A549 treated with ZK216348 at 1 μM for 4 hours (cell line): Measurements from ENCODE around the gene ZNF285. TPM values are rescaled to one million over a fixed set of nuclear protein-coding genes. Genes with fewer than 3 reads are reported as not detected.

Source experiments
- total RNA-seq: library from RNA; stranded (reverse); fragments of 200-300 nt; extraction: Qiagen RNA extraction; gene quantifications from 5 replicates; pipeline ENCODE4 v1.2.3, GENCODE V29; 2022; ENCODE audit warnings: low read depth

The ZNF285 gene
- total RNA-seq: 2.1 to 2.7 TPM (median 2.4 TPM) in 5 replicates

GRCh38 chr19:44401139-44402115 lies at the start of gene ZNF285:
Gene ZNF285, minus strand, starts transcription at chr19:44401608. Its CDS starts 4,395 bp downstream, at chr19:44397213.

GRCh38 chr19:44447916-44448674 lies 46.7 kb upstream of the ZNF285 start, which contains the start of gene ZNF229:
Gene ZNF229, minus strand, starts transcription at chr19:44448472. Its CDS starts 5,625 bp downstream, at chr19:44442847.

GRCh38 chr19:44356383-44357111 lies 44.9 kb downstream of the ZNF285 start, which contains the start of gene ZNF112:
Gene ZNF112, minus strand, starts transcription at chr19:44356680. Its CDS starts 16,141 bp downstream, at chr19:44340539.

Other genes starting within 250 kb of the ZNF285 start
- 18.9 to 29.1 TPM (median 22.7 TPM) in 5 replicates for gene ZNF226, start 236.5 kb downstream of the ZNF285 start, total RNA-seq
- 9.3 to 15.1 TPM (median 10.5 TPM) in 5 replicates for gene ZNF227, start 189.1 kb downstream of the ZNF285 start, total RNA-seq
- 0.31 to 1.2 TPM (median 0.95 TPM) in 5 replicates for gene ZNF233, start 141.7 kb downstream of the ZNF285 start, total RNA-seq
- 2.9 to 4.1 TPM (median 3.3 TPM) in 5 replicates for gene ZNF235, start 96.6 kb downstream of the ZNF285 start, total RNA-seq
- 1.3 to 2.2 TPM (median 2.0 TPM) in 5 replicates for gene ZNF112, start 44.9 kb downstream of the ZNF285 start, total RNA-seq
- gene ZNF229, start 46.9 kb upstream of the ZNF285 start, total RNA-seq: 2.1 to 4.7 TPM (median 3.0 TPM) in 5 replicates
- gene ZNF180, start 98.9 kb upstream of the ZNF285 start, total RNA-seq: 7.5 to 11.3 TPM (median 8.2 TPM) in 5 replicates
- gene CEACAM20, start 128.1 kb upstream of the ZNF285 start, total RNA-seq: 0.09 to 0.11 TPM in 2 of 5 replicates, not detected in the others
- gene IGSF23, start 212.0 kb upstream of the ZNF285 start, total RNA-seq: 0.27 to 0.68 TPM (median 0.45 TPM) in 5 replicates
- gene PVR, start 242.3 kb upstream of the ZNF285 start, total RNA-seq: 96.5 to 123 TPM (median 114 TPM) in 5 replicates